ENCODE results near the gene DTNBP1. TPM values are rescaled to one million over a fixed set of nuclear protein-coding genes. Genes with fewer than 3 reads are reported as not detected.

The DTNBP1 gene
- total RNA-seq (21.8 and 24.3 TPM in 2 replicates), polyA plus RNA-seq (26.0 and 28.9 TPM in 2 replicates), polyA minus RNA-seq (20.6 and 23.1 TPM in 2 replicates), Bru-seq, nascent RNA (percentile 76 among the genes with signal in this experiment), BruChase-seq, experiment 1, labeled RNA remaining after a 6-hour chase (percentile 55 among the genes with signal in this experiment), BruChase-seq, experiment 2, labeled RNA remaining after a 2-hour chase (percentile 61 among the genes with signal in this experiment)
- 31.7 and 34.2 TPM in 2 replicates for polyA plus RNA-seq (2011; cell fraction: cytosol; rRNA removed)
- polyA plus RNA-seq (2011; cell fraction: nucleus; rRNA removed) = 20.3 and 26.1 TPM in 2 replicates
- 16.7 and 16.8 TPM in 2 replicates for polyA plus RNA-seq (2012)
- polyA minus RNA-seq (2011; cell fraction: cytosol; rRNA and poly(A)+ RNA removed) = 6.2 TPM
- 16.6 and 16.8 TPM in 2 replicates for polyA minus RNA-seq (2011; cell fraction: nucleus; rRNA and poly(A)+ RNA removed)
- long read RNA-seq, transcript DTNBP1-202 (10 exons, 1,403 nt) = major isoform, 47 of 169 reads
- long read RNA-seq, transcript DTNBP1-203 (9 exons, 1,359 nt) = minor isoform, 5 of 169 reads
- long read RNA-seq, partial matches to known transcripts = 2 of 169 reads
- long read RNA-seq, other reads (novel, unspliced or antisense) = 112 of 169 reads

GRCh38 chr6:15662326-15663129, at the start of gene DTNBP1:
Gene DTNBP1 (minus strand): TSS chr6:15663028. CDS start chr6:15662869, 159 bp downstream.
- POLR2A ChIA-PET = interaction anchor here (0.7 kb wide), 1 partner anchor 468 kb away, joined by 3 read pairs; no protein-coding TSS in a partner anchor
- peaks cover 2% of the 10 kb centered on the region for H3K79me2 ChIP-seq (ENCODE audit: control insufficient read depth, insufficient read depth, low read length)
- DNase-seq (ENCODE audit: low read depth, low spot score) (peak; percentile 79), FAIRE-seq (peak; percentile 93)
- H3K9me1 ChIP-seq (replicated peaks; ENCODE audit: control insufficient read depth, extremely low read depth, insufficient read depth, low read length) = no peaks in the 10 kb centered on the region
- peak within 1 kb of the TSS; percentile 77 for H2AFZ ChIP-seq (ENCODE audit: low read depth, low read length)
- peaks cover 3 to 7% of the 10 kb centered on the region in 2 experiments for H3K27me3 ChIP-seq (ENCODE audit: control insufficient read depth in 2 of 2, insufficient read depth in 2 of 2, low read length in 2 of 2)
- H3K9me3 ChIP-seq (replicated peaks; ENCODE audit: control insufficient read depth, insufficient read depth, low read length) = no peaks in the 10 kb centered on the region
- peak within 1 kb of the TSS; percentile 62 to 78 (median 71) for H3K4me3 ChIP-seq (replicated peaks in 1 of 3; ENCODE audit: insufficient read depth in 1 of 3, low read depth in 1 of 3, low read length in 3 of 3)
- intact Hi-C loops (cut with micrococcal nuclease) (loop anchor here (1.0 kb wide), 2 partner anchors 417 to 467 kb away; partner anchors contain the start of gene MYLIP), dilution Hi-C loops (cut with MboI; ENCODE audit: extremely low pct_ligation_motif_present, low sequenced_read_pairs) (no loop called here)
- peak within 1 kb of the TSS; percentile 19 for H3K9ac ChIP-seq (replicated peaks; ENCODE audit: extremely low read depth, insufficient read depth, low read length)
- CTCF ChIA-PET = interaction anchor here (0.5 to 2.3 kb wide), 4 partner anchors 10 to 521 kb away, joined by 3 to 11 read pairs (median 4); no protein-coding TSS in a partner anchor
- peak within 1 kb of the TSS; percentile 69 for H3K4me2 ChIP-seq (ENCODE audit: insufficient read depth, low read length)
- H4K20me1 ChIP-seq (replicated peaks; ENCODE audit: control insufficient read depth, extremely low read depth, insufficient read depth, low read length) = no peaks in the 10 kb centered on the region
- H3K4me1 ChIP-seq (ENCODE audit: control insufficient read depth, extremely low read depth, insufficient read depth, low read length) = peaks cover 6% of the 10 kb centered on the region
- H3K27ac ChIP-seq (ENCODE audit: insufficient read depth, low read depth, low read length) = peak within 1 kb of the TSS; percentile 3
- no TSS peak for BruUV-seq (replicated peaks)
- TF ChIP-seq GATA2 (IDR thresholded peaks at IDR 0.05; ENCODE audit: insufficient read depth, insufficient read length, low read depth, low read length) = no peak
- TF ChIP-seq POLR2AphosphoS5 (IDR thresholded peaks at IDR 0.05; ENCODE audit: insufficient read depth, low read depth, low read length) = peak; percentile 11
- TF ChIP-seq, protein P1, sequence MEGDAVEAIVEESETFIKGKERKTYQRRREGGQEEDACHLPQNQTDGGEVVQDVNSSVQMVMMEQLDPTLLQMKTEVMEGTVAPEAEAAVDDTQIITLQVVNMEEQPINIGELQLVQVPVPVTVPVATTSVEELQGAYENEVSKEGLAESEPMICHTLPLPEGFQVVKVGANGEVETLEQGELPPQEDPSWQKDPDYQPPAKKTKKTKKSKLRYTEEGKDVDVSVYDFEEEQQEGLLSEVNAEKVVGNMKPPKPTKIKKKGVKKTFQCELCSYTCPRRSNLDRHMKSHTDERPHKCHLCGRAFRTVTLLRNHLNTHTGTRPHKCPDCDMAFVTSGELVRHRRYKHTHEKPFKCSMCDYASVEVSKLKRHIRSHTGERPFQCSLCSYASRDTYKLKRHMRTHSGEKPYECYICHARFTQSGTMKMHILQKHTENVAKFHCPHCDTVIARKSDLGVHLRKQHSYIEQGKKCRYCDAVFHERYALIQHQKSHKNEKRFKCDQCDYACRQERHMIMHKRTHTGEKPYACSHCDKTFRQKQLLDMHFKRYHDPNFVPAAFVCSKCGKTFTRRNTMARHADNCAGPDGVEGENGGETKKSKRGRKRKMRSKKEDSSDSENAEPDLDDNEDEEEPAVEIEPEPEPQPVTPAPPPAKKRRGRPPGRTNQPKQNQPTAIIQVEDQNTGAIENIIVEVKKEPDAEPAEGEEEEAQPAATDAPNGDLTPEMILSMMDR (IDR thresholded peaks at IDR 0.05; ENCODE audit: extremely low read depth in 1 of 2, insufficient read depth in 1 of 2, low read depth in 1 of 2, low read length in 2 of 2) = no peak
- TF ChIP-seq FOS (IDR thresholded peaks at IDR 0.05; ENCODE audit: borderline replicate concordance, insufficient read depth, low read length) = no peak
- no peak for TF ChIP-seq MYC (IDR thresholded peaks at IDR 0.05; ENCODE audit: low read depth, low read length)
- no peak for TF ChIP-seq EZH2 (IDR thresholded peaks at IDR 0.05; ENCODE audit: borderline replicate concordance, low read depth, low read length, severe bottlenecking)
- no peak for TF ChIP-seq JUN (IDR thresholded peaks at IDR 0.05; ENCODE audit: borderline replicate concordance, insufficient read depth, insufficient read length, low read depth)
- peak; percentile 42 for TF ChIP-seq POLR2A (IDR thresholded peaks at IDR 0.05; ENCODE audit: low read depth, low read length)
- TF ChIP-seq MAX (IDR thresholded peaks at IDR 0.05; ENCODE audit: insufficient read depth, insufficient read length) = peak; percentile 23
- H3K36me3 ChIP-seq (ENCODE audit: control insufficient read depth in 2 of 2, extremely low read depth in 1 of 2, insufficient read depth in 2 of 2, low read length in 2 of 2) = no peaks in the 10 kb centered on the region
